ENCODE data around the gene RPA4. TPM values are rescaled to one million over a fixed set of nuclear protein-coding genes. Genes with fewer than 3 reads are reported as not detected.

RPA4 gene
- total and polyA plus RNA-seq, 2 experiments from 2014 or later = 1.0 to 1.4 TPM

DNA sequence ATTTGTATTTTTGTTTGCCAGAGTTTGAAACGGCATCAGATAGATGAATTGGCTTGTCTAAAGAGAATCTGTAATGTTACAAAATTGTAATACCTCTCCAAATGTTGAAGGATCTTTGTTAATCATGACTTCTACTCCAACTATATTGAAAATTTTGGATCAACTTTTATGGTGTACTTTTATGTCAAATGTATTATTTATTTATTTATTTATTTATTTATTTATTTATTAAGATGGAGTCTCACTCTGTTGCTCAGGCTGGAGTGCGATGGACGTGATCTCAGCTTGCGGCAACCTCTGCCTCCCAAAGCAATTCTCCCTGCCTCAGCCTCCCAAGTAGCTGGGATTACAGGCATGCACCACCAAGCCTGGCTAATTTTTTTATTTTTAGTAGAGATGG, 36.0 kb downstream of the RPA4 start (continued):
- TF ChIP-seq, protein P1, sequence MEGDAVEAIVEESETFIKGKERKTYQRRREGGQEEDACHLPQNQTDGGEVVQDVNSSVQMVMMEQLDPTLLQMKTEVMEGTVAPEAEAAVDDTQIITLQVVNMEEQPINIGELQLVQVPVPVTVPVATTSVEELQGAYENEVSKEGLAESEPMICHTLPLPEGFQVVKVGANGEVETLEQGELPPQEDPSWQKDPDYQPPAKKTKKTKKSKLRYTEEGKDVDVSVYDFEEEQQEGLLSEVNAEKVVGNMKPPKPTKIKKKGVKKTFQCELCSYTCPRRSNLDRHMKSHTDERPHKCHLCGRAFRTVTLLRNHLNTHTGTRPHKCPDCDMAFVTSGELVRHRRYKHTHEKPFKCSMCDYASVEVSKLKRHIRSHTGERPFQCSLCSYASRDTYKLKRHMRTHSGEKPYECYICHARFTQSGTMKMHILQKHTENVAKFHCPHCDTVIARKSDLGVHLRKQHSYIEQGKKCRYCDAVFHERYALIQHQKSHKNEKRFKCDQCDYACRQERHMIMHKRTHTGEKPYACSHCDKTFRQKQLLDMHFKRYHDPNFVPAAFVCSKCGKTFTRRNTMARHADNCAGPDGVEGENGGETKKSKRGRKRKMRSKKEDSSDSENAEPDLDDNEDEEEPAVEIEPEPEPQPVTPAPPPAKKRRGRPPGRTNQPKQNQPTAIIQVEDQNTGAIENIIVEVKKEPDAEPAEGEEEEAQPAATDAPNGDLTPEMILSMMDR (conservative IDR thresholded peaks at IDR 0.05; ENCODE audit: low read depth in 2 of 2) = no peak
- TF ChIP-seq EZH2phosphoT487 (IDR thresholded peaks at IDR 0.05; ENCODE audit: unreplicated experiment) (no peak), JUNB (IDR thresholded peaks at IDR 0.05; ENCODE audit: unreplicated experiment) (no peak), STAT1 (IDR thresholded peaks at IDR 0.05; ENCODE audit: unreplicated experiment) (no peak)
- TF ChIP-seq, protein P2, sequence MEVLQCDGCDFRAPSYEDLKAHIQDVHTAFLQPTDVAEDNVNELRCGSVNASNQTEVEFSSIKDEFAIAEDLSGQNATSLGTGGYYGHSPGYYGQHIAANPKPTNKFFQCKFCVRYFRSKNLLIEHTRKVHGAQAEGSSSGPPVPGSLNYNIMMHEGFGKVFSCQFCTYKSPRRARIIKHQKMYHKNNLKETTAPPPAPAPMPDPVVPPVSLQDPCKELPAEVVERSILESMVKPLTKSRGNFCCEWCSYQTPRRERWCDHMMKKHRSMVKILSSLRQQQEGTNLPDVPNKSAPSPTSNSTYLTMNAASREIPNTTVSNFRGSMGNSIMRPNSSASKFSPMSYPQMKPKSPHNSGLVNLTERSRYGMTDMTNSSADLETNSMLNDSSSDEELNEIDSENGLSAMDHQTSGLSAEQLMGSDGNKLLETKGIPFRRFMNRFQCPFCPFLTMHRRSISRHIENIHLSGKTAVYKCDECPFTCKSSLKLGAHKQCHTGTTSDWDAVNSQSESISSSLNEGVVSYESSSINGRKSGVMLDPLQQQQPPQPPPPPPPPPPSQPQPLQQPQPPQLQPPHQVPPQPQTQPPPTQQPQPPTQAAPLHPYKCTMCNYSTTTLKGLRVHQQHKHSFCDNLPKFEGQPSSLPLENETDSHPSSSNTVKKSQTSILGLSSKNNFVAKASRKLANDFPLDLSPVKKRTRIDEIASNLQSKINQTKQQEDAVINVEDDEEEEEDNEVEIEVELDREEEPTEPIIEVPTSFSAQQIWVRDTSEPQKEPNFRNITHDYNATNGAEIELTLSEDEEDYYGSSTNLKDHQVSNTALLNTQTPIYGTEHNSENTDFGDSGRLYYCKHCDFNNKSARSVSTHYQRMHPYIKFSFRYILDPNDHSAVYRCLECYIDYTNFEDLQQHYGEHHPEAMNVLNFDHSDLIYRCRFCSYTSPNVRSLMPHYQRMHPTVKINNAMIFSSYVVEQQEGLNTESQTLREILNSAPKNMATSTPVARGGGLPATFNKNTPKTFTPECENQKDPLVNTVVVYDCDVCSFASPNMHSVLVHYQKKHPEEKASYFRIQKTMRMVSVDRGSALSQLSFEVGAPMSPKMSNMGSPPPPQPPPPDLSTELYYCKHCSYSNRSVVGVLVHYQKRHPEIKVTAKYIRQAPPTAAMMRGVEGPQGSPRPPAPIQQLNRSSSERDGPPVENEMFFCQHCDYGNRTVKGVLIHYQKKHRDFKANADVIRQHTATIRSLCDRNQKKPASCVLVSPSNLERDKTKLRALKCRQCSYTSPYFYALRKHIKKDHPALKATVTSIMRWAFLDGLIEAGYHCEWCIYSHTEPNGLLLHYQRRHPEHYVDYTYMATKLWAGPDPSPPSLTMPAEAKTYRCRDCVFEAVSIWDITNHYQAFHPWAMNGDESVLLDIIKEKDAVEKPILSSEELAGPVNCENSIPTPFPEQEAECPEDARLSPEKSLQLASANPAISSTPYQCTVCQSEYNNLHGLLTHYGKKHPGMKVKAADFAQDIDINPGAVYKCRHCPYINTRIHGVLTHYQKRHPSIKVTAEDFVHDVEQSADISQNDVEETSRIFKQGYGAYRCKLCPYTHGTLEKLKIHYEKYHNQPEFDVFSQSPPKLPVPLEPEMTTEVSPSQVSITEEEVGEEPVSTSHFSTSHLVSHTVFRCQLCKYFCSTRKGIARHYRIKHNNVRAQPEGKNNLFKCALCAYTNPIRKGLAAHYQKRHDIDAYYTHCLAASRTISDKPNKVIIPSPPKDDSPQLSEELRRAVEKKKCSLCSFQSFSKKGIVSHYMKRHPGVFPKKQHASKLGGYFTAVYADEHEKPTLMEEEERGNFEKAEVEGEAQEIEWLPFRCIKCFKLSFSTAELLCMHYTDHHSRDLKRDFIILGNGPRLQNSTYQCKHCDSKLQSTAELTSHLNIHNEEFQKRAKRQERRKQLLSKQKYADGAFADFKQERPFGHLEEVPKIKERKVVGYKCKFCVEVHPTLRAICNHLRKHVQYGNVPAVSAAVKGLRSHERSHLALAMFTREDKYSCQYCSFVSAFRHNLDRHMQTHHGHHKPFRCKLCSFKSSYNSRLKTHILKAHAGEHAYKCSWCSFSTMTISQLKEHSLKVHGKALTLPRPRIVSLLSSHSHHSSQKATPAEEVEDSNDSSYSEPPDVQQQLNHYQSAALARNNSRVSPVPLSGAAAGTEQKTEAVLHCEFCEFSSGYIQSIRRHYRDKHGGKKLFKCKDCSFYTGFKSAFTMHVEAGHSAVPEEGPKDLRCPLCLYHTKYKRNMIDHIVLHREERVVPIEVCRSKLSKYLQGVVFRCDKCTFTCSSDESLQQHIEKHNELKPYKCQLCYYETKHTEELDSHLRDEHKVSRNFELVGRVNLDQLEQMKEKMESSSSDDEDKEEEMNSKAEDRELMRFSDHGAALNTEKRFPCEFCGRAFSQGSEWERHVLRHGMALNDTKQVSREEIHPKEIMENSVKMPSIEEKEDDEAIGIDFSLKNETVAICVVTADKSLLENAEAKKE (CRISPR knock-in tag; IDR thresholded peaks at IDR 0.05) = no peak

DNA sequence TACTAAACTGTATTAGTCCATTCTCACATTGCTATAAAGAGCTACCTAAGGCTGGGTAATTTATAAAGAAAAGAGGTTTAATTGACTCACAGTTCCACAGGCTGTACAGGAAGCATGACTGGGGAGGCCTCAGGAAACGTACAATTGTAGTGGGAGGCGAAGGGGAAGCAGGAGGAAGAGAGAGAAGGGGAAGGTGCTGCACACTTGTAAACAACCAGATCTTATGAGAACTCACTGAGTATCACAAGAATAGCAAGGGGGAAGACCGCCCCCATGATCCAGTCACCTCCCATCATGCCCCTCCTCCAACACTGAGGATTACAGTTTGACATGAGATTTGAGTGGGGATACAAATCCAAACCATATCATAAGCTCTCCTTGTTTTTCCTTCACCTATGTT, 40.9 kb downstream of the RPA4 start:
- no peak overlapping the region for H3K27ac ChIP-seq (ENCODE audit: low read depth)
- no peaks in the 10 kb centered on the region for H3K9me2 ChIP-seq (ENCODE audit: insufficient read depth)
- H3K36me3 ChIP-seq (ENCODE audit: insufficient read depth) = no peaks in the 10 kb centered on the region
- H3F3A ChIP-seq (replicated peaks; ENCODE audit: low read depth) = no peaks in the 10 kb centered on the region
- no peaks in the 10 kb centered on the region for H3K27me3 ChIP-seq (ENCODE audit: insufficient read depth)
- Mint-ChIP-seq H3K4me3 (no peak overlapping the region), H3K27ac (no peak overlapping the region), H3K27me3 (ENCODE audit: insufficient read depth, low read depth, poor library complexity) (no peaks in the 10 kb centered on the region), H3K9me3 (no peaks in the 10 kb centered on the region), H3K4me1 (peaks cover 9% of the 10 kb centered on the region; the same call in 2 of the 3 replicates), H3K36me3 (ENCODE audit: low read depth) (no peaks in the 10 kb centered on the region)
- no peaks in the 10 kb centered on the region for H3K79me2 ChIP-seq (replicated peaks; ENCODE audit: insufficient read depth)
- no peak overlapping the region for H3K4me2 ChIP-seq
- no peak overlapping the region for H3K4me3 ChIP-seq
- no peak overlapping the region for H2AFZ ChIP-seq
- H3K4me1 ChIP-seq (ENCODE audit: insufficient read depth) = peaks cover 7% of the 10 kb centered on the region; the same call in 1 of the 2 replicates
- ATAC-seq = no peak
- no peaks in the 10 kb centered on the region for H4K20me1 ChIP-seq (replicated peaks; ENCODE audit: insufficient read depth)
- no peak for DNase-seq (ENCODE audit: low spot score)
- TF ChIP-seq POLR2AphosphoS5 (IDR thresholded peaks at IDR 0.05; ENCODE audit: low read depth) (no peak), JUNB (IDR thresholded peaks at IDR 0.05; ENCODE audit: unreplicated experiment) (no peak), NANOG (IDR thresholded peaks at IDR 0.05; ENCODE audit: borderline replicate concordance) (no peak)
- TF ChIP-seq, protein P1 (conservative IDR thresholded peaks at IDR 0.05; ENCODE audit: low read depth in 2 of 2) = no peak

Measured in GM23338 (cell line).